Pancreas (tissue), 10 donors: ENCODE results near the gene KCNK15. TPM values are rescaled to one million over a fixed set of nuclear protein-coding genes. Genes with fewer than 3 reads are reported as not detected.

ENCODE experiments used
- ATAC-seq, 4 donors: fragments of 200-7000 bp; cut with Tn5 transposase; one replicate each; pipeline versions ENCODE4 v1.8.0 to v1.9.1; 2020; ENCODE audit warnings: mild to moderate bottlenecking in 4 of 4, moderate library complexity in 4 of 4
- DNase-seq, 6 donors: peaks; one replicate each; pipeline ENCODE4 v3.0.0-alpha.2; 2020
- FAIRE-seq: peaks from 2 replicates; lab custom pipeline; 2012; peaks lifted over from hg19 to GRCh38; lab: Jason Lieb, UNC
- H3K27ac ChIP-seq, 4 donors: fragments of 200-600 bp; sonication (generic); 1 replicate in 3 of 4; 2 replicates in 1 of 4; pipeline versions ENCODE4 v1.5.0 to v1.8.0; 2020
- H3K27me3 ChIP-seq, 4 donors: fragments of 200-600 bp; one replicate each; pipeline ENCODE4 v1.8.0; 2021
- H3K36me3 ChIP-seq, 3 donors: fragments of 200-600 bp; sonication (generic) in 1 of 3; one replicate each; pipeline versions ENCODE4 v1.5.0 to v1.8.0; 2020 to 2021
- H3K4me1 ChIP-seq, 3 donors: fragments of 200-600 bp; one replicate each; pipeline ENCODE4 v1.8.0; 2021
- H3K4me3 ChIP-seq, 4 donors: fragments of 200-600 bp; sonication (generic) in 2 of 4; one replicate each; pipeline versions ENCODE4 v1.5.0 to v1.8.0; 2020 to 2021
- H3K9me3 ChIP-seq, 4 donors: fragments of 200-600 bp; one replicate each; pipeline ENCODE4 v1.8.0; 2021
- WGBS, 2 donors: extraction: QIAGEN DNeasy Blood & Tissue Kit; methylation state at CpG; one replicate each; pipeline ENCODE4 v1.1.7; 2013; 5-methylcytosine and 5-hydroxymethylcytosine counted together
- intact Hi-C, 3 donors: fragments of 100-400 bp; cut with DNase I; formaldehyde crosslinking; loops; one replicate each; pipeline versions ENCODE4 v1.11.1 to v1.14.2; 2022
- polyA plus RNA-seq, 2 donors: library from polyadenylated mRNA; stranded (reverse); fragments of 200-250 nt; gene quantifications; one replicate each; pipeline ENCODE4 v1.2.3, GENCODE V29; 2013
- total RNA-seq, 6 donors: library from RNA; stranded (reverse); fragmentation: NEBNext Ultra II Directional in 4 of 6; extraction: Animal tissue kit (Norgen Biotek cat#: 25700) in 4 of 6; gene quantifications; one replicate each; pipeline versions ENCODE4 v1.2.1 to v1.2.4, GENCODE V29; 2021 to 2023
- TF ChIP-seq, protein P1 (sequence below), 4 donors: fragments of 200-600 bp; sonication (generic) in 3 of 4; IDR thresholded peaks; one replicate each; pipeline versions ENCODE4 v1.5.0 to v1.8.0; 2021; ENCODE audit warnings: antibody characterized with exemption in 4 of 4
- donor health status: healthy with polysubstance abuse.
- donor health status: DM: no; HTN: no; CAD: no; lungs with moderate emphysema.
- donor health status: DM: no; HTN: no; CAD: no.
- donor health status: control.
- donor health status: control.
- donor health status: Bipolar disorder and iron deficiency.
- donor health status: DM: yes; HTN: yes; CAD: no.
- donor health status: DM: no; HTN: no; CAD: no.
- donor health status: DM: no; HTN: no; CAD: no.
- donor health status: DM: yes; HTN: yes; CAD: no.

The KCNK15 gene
- total and polyA plus RNA-seq, 8 donors, result 0.42 to 2.5 (median 1.0) TPM

- intact Hi-C loops, result no loop called here
- Histone ChIP-seq H3K4me1 (no peaks in the 10 kb centered on the region), H3K27ac (no peak overlapping the region), H3K36me3 (no peaks in the 10 kb centered on the region), H3K4me3 (no peak overlapping the region), H3K9me3 (no peaks in the 10 kb centered on the region), H3K27me3 (no peaks in the 10 kb centered on the region)
- TF ChIP-seq, protein P1, sequence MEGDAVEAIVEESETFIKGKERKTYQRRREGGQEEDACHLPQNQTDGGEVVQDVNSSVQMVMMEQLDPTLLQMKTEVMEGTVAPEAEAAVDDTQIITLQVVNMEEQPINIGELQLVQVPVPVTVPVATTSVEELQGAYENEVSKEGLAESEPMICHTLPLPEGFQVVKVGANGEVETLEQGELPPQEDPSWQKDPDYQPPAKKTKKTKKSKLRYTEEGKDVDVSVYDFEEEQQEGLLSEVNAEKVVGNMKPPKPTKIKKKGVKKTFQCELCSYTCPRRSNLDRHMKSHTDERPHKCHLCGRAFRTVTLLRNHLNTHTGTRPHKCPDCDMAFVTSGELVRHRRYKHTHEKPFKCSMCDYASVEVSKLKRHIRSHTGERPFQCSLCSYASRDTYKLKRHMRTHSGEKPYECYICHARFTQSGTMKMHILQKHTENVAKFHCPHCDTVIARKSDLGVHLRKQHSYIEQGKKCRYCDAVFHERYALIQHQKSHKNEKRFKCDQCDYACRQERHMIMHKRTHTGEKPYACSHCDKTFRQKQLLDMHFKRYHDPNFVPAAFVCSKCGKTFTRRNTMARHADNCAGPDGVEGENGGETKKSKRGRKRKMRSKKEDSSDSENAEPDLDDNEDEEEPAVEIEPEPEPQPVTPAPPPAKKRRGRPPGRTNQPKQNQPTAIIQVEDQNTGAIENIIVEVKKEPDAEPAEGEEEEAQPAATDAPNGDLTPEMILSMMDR (IDR thresholded peaks at IDR 0.05), result no peak
- ATAC-seq, result no peak
- DNase-seq, result no peak
- FAIRE-seq, result no peak
- WGBS, 2 donors, result 77 to 78% methylated on average over 7 of the region's 7 CpGs
These were observed 22.3 kb upstream of the KCNK15 start for GRCh38 chr20:44723391-44723790.

DNA sequence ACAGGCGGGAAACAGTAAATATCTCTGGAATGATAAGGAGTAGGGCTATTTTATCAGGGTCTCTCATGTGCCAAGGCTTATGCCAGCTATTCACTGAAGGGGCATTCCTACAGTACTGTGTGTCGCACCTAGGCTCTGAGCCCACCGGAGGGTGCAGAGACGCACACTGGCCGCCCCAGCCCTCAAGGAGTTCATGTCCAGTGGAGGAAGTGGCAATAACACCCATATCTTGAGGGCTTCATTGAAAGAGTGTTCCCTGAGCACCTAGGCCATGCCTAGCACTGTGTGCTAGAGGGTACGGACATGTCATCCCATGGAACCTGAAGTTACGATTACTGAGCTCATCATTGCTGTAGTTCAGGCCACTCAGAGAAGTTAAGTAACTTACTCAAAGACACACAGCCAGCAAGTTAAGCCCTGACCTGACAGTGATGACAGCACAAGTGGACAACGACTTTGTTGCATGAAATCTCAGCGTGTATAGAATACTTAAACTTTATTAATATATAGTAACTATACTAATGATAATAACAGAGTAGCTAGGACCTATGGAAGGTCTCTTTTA lies 21.8 kb upstream of the KCNK15 start:
- no peak for FAIRE-seq
- intact Hi-C loops, result no loop called here

GRCh38 chr20:44724423-44725091 lies 21.1 kb upstream of the KCNK15 start:
- DNase-seq (no peak), FAIRE-seq (no peak), ATAC-seq (no peak)
- no peaks in the 10 kb centered on the region for H3K36me3 ChIP-seq
- H3K9me3 ChIP-seq, result no peaks in the 10 kb centered on the region
- H3K4me1 ChIP-seq, result no peaks in the 10 kb centered on the region
- H3K27ac ChIP-seq, result no peak overlapping the region
- WGBS, 2 donors, result 55 to 56% methylated on average over 26 of the region's 26 CpGs
- intact Hi-C loops, result loop anchor here in 1 of 3 donors (5.0 kb wide), 1 partner anchor 37 kb away; no protein-coding TSS in a partner anchor
- no peaks in the 10 kb centered on the region for H3K27me3 ChIP-seq
- TF ChIP-seq, protein P1 (IDR thresholded peaks at IDR 0.05), result no peak
- H3K4me3 ChIP-seq, result no peak overlapping the region

More for the DNA sequence above, 21.8 kb upstream of the KCNK15 start:
- TF ChIP-seq, protein P1 (IDR thresholded peaks at IDR 0.05), result no peak
- H3K36me3 ChIP-seq, result no peaks in the 10 kb centered on the region
- no peaks in the 10 kb centered on the region for H3K9me3 ChIP-seq
- H3K27me3 ChIP-seq, result no peaks in the 10 kb centered on the region
- no peak overlapping the region for H3K27ac ChIP-seq
- ATAC-seq (no peak), DNase-seq (no peak)
- no peaks in the 10 kb centered on the region for H3K4me1 ChIP-seq
- H3K4me3 ChIP-seq, result no peak overlapping the region
- WGBS, 2 donors, result 82 to 89% methylated on average over 9 of the region's 9 CpGs

DNA sequence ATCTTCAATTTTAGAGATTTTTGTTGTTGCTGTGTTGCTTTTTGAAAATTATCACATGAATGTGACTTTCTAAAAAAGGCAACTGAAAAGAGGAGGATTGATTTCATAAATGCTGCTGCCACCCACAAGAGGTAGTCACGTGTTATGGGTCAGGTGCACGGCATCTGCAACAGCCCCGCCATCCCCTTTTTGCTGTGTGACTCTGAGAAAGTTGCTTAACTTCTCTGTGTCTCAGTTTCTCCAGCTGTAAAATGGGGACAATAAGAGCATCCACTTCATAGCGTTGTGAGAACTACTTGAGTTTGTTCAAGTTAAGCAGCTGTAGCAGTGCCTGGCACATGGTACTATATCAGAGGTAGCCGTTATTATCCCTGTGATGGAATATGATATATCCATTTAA lies 19.8 kb upstream of the KCNK15 start:
- Histone ChIP-seq H3K4me1 (no peaks in the 10 kb centered on the region), H3K36me3 (no peaks in the 10 kb centered on the region), H3K27me3 (no peaks in the 10 kb centered on the region), H3K9me3 (no peaks in the 10 kb centered on the region), H3K27ac (no peak overlapping the region), H3K4me3 (no peak overlapping the region)
- WGBS, 2 donors, result 57 to 81% methylated on average over 5 of the region's 5 CpGs
- FAIRE-seq (no peak), ATAC-seq (no peak), DNase-seq (no peak)
- TF ChIP-seq, protein P1 (IDR thresholded peaks at IDR 0.05), result no peak
- intact Hi-C loops, result loop anchor here in 1 of 3 donors (5.0 kb wide), 1 partner anchor 39 kb away; no protein-coding TSS in a partner anchor

- TF ChIP-seq, protein P1 (IDR thresholded peaks at IDR 0.05), result no peak
These were observed 18.6 kb upstream of the KCNK15 start for GRCh38 chr20:44727039-44727438.

More at GRCh38 chr20:44727039-44727438, 18.6 kb upstream of the KCNK15 start:
- DNase-seq, result no peak
- no peak overlapping the region for H3K4me3 ChIP-seq
- no peaks in the 10 kb centered on the region for H3K4me1 ChIP-seq
- H3K27ac ChIP-seq, result no peak overlapping the region
- H3K9me3 ChIP-seq, result no peaks in the 10 kb centered on the region
- intact Hi-C loops, result loop anchor here in 1 of 3 donors (5.0 kb wide), 1 partner anchor 40 kb away; no protein-coding TSS in a partner anchor
- no peaks in the 10 kb centered on the region for H3K27me3 ChIP-seq
- ATAC-seq, result no peak
- WGBS, 2 donors, result 82 to 88% methylated on average over 11 of the region's 11 CpGs
- no peak for FAIRE-seq
- no peaks in the 10 kb centered on the region for H3K36me3 ChIP-seq
